SIG-M5 treated with dmso at 0.1 percent for 504 hours (cell line): ENCODE measurements around the gene GRK6.

Experiments used
- DNase-seq: peaks from one replicate; lab custom pipeline; 2025; ENCODE audit not compliant: unreplicated experiment; lab: John Stamatoyannopoulos, UW

Gene GRK6

DNA sequence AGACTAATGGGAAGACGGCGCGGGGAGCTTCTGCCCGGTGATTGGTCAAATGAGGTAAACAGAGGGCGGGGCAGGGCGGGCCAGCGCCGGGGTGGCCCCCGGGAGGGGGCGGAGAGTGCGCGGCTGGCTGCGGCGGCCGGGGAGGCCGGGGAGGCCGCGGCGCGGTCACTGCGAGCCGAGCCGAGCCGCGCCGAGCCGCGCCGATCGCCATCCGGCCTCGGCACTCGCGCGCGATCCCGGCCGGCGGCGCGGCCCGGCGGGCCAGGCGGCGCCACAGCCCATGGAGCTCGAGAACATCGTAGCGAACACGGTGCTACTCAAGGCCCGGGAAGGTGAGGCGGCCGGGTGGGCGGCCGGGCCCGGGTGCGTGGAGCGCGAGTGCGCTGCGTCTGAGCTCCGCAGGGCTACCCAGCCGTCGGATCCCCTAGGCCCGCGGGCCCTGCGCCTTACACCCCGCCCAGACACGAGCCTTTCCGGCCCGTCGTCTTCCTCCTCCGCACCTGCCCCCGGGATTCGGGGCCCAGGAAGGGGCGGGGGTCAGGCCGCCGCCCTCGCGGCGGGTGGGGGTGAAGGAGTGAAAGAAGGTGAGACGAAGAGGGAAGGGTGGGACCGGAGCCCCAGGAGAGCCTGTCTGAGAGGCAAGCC, at the start of gene GRK6:
Gene GRK6 (plus strand): TSS at position 111 of the 645 bp plus-strand sequence. CDS start 170 bp downstream, at position 281.
- DNase-seq, result peak; percentile 53

DNA sequence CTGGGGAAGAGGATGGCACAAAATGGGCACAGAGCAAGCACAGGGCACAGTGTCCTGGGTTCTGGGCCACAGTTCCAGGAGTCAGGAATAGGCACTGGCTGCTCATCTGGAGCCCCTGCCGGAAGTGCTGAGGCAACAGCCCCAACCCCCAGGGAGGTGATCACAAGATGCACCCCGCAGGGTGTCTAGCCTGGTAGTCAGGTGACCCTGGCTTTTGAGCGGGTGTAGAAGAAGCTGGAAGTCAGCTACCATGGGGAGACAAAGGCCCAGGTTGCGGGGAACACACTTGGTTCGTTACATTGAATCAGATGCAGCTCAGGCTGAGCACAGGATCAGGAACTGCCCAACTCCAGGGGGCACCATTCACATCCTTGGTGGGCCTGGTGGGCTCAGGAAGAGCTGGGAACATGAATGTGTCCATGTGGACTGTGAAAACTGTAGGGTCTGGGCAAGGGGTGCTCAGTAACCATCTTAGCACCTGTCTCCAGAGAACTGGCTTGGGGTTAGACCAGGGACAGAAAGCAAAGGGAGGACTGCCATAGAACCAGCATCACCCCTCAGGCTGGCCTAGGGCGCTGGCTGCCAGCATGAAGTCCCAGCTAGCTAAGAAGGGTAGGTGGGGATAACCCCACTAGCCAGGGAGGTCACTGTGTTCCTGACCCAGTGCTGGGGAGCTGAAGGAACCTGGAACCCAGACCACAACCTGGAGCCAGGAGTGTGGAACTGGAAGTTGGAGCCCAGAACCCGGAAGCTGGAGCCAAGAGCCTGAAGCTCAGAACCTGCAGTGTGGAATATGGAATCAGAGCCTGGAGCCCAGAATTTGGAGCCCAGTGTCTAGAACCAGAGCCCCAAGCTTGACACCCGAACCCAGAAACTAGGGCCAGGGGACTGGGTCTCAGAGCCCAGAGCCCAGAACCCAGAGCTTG, 48.4 kb upstream of the GRK6 start:
- DNase-seq, result no peak

DNA sequence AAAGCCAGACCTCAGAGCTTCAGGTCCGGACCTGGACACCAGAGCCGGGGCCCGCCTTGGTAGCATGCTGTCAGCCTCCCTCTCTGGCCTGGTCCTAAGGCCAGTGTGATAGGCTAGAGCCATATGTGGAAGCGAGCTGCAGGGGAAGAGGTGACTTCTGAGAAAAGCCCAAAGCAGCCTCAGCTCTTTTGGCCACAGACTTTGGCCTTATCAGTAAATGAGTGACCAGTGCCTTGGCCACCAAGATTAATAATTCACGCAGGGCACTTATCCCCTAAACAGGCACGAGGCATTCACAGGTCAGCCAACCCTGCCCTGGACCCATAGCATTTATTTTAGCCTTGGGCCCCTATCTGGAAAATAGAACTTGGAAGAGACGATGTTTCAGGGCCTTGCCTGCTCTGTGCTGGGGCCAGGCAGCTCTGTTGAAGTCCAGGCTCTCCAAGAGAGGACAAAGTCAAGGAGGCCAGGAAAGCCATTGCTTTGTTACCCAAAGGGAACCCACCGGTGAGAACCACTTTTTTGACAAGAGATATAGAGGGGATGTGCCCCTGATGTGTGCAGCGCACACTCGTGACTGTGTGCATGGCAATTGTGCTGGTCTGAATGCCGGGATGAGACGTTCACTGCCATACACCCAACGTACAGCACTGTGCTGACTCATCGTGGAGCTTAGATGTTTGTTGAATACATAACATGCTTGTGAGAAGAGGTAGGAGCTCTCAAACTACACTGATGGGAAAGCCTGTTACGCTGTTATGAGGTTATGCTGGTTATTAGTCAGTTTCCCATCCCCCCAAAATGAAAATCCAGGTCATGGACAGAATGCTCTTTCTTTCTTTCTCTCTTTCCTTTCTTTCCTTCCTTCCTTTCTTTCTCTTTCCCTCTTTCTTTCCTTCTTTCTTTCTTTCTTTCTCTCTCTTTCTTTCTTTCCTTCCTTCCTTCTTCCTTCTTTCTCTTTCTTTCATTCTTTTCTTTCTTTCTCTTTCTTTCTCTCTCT, 47.3 kb upstream of the GRK6 start:
- peak; percentile 35 for DNase-seq

DNA sequence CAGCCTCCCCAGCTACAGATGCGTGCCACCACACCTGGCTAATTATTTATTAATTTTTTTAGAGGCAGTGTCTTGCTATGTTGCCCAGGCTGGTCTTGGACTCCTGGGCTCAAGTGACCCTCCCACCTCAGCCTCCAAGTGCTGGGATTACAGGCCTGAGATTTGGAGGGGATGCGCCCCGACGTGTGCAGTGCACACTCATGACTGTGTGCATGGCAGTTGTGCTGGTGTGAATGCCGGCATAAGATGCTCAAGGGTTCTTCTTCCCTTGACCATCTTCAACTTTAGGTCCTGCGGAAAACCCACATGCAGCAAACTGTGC, 45.7 kb upstream of the GRK6 start:
- no peak for DNase-seq

DNA sequence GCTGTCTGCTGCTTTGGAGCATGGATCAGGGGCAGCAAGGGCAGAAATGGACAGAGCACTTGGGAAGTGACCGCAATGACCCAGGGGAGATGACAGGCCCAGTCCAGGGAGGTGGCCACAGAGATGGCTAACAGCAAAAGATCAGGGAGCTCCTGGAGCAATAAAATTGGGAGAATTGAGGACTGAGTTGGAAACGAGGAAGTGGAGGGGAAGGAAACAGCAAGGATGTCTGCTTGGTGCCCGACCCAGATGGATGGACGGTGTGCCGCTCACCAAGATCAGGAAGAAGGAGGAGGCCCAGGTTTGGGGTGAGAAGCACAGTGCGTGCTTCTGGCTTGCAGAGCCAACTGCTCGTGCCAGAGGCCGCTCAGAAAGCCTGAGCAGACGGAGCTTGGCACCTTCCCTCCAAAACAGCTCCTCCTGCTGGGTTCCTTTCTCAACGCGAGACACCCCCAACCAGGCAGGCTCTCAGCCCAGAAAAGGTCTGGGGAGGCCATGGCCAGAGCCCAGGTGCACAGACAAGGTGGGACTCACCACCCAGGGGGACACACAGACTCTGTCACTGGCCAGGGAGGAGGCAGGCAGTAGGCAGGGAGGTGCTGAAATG, 44.0 kb upstream of the GRK6 start:
- peak; percentile 27 for DNase-seq

DNA sequence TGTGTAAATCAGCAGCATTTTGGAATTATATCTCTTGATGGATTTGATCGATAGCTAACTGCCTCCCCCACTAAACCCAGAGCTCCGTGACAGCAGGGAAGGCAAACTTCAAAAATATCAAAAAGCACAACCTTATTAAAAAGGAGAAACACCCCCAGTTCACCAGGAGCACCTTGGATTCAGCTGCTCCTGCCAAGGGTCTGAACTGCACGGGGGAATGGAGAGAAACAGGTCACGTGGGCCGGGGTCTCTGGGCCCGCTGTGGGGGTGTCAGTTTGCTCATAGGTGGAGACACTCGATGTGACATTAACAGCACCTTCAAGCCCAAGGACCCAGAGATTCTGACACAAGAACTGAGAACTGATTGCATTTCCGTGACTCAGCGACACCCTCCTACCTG, 43.3 kb upstream of the GRK6 start:
- no peak for DNase-seq

DNA sequence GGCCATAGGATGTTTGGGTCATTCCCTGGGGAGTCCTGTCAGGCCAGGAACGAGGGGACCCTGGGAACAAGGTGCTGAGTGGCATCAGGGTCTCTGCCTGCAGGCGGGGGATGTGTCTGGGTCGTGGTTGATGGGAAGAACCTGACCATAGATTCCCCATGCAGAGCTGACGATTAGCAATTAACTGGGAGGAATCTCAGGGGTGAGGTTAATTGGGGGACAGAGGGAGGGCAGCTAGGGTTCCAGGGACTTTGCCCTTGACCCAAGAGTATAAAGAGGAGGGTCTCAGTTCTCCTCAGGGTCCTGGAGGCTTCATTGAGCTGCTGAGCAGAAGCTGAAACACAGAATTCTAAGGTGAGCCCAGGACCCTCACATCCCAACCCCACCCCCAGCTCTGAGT, 42.3 kb upstream of the GRK6 start, which contains the start of gene SLC34A1:
Gene SLC34A1 (plus strand): TSS at position 301 of the 400 bp plus-strand sequence. CDS start 1,308 bp downstream, outside the sequence.
- no peak for DNase-seq

DNA sequence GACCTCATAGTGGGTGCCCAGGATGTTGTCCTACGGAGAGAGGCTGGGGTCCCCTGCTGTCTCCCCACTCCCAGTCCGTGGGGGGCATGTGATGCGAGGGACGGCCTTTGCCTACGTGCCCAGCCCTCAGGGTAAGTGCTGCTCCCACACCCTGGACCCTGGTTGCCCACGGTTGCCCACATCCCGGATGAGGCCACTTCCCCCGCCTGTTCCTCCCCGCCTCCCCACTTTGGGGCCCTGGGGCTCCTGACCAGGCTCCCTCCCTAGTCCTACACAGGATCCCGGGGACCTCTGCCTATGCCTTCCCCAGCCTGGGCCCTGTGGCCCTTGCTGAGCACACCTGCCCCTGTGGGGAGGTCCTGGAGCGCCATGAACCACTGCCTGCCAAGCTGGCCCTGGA, 40.8 kb upstream of the GRK6 start:
- no peak for DNase-seq

DNA sequence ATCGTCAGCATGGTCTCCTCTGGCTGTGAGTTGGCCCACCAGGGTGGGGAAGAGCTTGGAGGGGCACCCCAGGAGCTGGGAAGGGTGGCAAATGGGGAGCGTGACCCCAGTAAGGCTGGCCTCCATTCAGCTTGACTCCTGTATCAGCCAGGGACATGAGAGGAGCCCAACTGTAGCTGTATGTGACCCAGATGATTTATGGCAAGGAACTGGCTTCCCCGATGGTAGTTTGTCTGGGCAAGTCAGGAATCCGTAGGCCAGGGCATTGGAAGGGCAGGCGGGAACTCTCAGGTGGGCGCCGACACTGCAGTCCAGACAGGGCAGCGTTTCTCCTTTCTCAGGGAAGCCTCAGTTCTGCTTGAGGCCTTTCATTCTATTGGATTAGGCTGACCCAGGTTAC, 39.9 kb upstream of the GRK6 start:
- DNase-seq, result no peak

DNA sequence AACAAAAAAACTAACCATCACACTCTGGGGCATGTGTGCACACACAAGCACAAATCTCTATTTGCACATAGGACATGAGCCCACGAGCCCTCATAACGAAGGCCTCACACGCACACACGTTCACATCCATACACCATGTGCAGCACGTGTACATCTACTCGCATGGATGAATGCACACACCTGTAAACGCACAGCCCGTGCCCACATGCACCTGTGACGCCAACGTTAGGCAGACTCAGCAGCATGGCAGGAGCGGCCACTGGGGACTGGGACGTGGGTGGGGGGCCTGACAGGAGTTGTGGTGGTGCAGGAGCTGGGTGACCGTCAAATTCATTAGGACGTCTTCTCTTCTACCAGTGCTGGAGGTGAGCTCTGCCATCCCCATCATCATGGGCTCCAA, 39.1 kb upstream of the GRK6 start:
- no peak for DNase-seq

DNA sequence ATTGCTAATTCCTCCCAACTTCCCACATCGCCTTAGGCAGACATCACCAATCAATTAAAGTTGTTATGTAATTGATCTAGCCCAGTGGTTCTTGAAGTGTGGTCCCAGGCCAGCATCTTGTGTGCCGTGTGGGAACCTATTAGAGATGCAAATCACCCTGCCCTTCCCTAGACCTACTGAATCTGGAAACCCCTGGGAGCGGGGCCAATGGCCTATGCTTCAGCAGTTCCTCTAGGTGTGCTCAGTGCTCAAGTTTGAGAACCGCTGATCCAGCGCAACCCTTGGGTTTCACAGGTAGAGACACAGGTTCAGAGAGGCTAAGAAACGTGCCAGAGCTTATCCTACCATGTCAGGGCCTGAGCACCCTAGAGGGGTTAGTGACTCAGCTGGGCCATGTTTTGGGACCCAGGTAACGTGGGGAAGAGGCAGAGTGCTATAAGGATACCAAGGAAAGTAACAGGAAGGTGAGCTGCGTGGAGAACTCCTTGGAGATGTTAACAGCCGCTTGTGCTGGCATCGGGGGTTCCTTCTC, 37.9 kb upstream of the GRK6 start:
- DNase-seq, result no peak

DNA sequence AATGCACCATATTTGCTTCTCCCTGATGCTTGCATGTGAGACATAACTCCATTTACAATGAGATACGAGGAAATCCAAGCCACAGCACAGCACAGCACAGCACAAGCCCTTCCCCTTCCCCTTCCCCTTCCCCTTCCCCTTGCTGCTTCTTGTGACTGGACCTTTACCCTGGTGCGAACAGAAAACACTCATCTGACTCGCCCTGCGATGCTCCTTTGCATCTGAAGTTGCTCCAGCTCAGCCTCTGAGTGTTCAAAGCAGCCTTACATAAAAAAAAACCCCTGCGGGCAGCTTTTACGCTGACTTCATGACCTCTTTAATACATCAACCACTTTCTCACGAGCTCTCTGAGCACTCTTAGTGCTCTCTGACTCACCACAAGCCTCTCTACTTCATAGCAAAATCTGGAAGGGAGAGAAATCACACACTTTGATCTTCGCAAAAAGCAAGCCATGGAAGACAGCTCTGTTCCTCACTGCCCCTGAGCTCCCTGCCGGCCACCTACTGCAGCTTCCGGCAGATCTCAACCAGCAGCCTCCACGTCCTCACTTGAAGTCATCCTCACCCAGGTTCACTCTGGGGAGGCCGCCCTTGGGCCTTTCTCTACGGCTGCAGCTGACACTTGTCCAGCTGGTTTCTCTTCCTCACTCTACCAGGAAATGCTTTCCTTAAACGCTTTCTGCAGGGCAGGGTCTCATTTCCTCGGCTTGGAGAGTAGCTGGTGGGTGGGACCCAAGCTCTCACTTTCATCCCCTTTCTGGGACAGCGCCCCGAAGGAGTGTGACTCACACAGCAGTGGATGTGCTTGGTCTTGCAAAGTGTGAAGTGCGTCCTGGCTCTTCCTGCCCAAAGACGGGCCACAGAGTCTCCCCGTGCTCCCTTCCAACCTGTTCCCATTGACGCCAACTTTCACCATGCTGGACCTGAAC, 37.0 kb upstream of the GRK6 start:
- peak; percentile 81 for DNase-seq

DNA sequence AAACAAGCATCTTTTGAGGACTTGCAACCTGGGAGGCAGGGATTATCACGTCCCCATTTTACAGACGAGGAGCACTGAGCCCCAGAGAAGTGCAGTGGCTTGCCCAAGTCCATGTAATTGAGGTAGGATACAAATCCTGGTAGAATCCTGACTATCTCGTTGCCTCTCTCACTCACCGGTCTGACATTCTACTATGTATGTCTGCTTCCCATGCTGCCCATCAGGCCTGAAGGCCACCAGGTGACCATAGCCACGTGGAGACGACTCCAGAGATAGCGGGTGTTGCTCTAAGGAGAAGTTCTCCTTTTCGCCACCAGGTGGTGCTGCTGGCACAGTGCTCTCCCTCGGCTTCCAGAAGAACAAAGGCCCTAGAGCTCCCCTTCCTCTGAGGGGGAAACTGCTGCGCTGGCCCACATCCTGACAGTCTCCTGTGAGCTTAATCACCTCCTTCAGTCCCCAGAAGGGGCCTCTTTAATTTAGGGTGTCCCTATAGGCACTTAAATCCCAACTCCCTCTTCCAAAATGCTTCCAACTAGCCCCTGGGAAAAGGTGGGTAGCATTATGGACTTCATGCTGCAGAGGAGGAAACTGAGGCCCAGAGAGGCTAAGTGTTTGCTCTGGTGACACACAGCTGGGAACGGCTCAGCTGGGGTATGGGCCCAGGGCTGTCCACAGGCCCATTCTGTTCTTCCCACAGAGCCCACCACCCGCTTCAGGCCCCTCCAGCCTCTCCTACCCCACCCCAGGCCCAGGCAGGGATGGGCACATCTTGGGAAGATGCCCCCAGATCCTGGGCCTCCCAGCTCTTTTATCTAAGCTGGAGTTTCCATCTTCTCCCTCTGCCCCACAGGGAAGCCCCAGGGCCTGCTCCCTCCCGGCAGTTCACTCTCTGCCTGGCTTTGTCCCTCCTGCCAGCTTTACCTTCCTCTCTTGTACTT, 35.8 kb upstream of the GRK6 start:
- DNase-seq, result peak; percentile 80

DNA sequence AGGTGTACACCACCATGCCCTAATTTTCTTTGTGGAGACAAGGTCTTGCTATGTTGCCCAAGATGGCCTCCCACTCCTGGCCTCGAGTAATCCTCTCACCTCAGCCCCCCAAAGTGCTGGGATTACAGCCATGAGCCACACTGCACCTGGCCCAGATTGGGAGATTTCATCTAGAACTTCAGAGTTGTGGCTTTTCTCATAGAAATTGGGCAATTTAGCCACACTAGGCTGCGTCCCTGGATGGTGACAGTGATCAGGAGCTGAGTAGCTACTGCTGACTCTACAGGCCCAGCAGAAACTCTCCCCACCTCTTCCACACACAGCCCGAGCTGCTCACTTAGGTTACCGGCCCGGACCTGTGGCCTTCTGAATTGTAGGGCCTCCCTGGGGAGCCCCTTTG, 33.7 kb upstream of the GRK6 start:
- DNase-seq, result peak; percentile 22

DNA sequence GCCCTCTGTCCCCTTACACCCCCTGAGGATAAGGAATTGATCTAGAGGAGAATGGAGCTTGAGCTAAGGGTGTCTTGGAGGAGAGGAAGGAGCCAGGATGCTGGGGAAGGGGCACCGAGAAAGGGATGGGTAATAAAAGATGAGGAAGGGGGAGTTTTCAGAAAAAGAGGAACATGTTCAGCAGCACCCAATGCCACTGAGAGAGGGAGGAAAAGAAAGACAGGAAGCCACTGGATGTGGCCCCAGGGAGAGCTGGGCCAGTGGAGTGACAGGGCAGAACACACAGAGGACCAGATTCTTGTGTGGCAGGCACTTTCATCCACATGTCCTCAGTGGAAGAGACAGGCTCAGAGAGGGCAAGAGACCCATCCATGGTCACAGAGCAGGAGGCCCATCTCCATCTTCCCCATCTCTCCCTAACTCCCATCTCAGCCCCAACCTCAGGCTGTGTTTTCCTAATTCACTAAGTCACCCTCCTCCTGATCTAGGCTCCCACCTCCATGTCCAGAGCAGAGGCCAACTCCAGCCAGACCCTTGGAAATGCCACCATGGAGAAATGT, 33.2 kb upstream of the GRK6 start:
- peak; percentile 71 for DNase-seq

DNA sequence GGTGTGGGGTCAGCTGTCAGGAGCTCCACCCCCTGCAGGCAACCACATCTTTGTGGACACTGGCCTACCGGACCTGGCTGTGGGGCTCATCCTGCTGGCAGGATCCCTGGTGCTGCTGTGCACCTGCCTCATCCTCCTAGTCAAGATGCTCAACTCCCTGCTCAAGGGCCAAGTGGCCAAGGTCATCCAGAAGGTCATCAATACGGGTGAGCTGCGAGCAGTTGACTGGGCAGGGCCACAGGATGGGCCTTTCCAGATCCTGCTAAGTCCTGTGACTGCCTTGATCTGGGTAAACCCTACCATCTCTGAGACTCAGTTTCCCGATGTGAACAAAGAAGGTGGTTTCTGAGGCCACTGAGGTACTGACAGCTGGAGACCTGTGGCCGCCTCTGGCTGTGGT, 32.5 kb upstream of the GRK6 start:
- DNase-seq, result no peak

DNA sequence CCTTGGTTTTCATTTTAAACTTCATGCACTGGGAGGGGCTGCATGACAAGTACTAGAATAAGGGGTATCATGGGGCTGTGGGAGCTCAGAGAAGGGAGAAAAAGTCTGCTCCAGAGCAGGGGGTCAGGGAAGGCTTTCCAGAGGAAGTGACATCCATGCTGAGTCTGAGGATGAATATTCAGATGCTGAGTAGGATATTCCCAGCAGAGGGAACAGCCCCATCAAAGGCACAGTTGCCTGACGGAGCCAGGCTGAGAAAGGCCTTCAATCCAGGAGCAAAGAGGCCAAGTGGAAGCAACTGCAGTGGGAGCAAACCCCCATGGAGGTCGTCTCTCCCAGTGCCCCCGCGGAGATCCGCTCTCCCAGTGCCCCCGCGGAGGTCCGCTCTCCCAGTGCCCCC, 30.4 kb upstream of the GRK6 start:
- DNase-seq, result no peak

DNA sequence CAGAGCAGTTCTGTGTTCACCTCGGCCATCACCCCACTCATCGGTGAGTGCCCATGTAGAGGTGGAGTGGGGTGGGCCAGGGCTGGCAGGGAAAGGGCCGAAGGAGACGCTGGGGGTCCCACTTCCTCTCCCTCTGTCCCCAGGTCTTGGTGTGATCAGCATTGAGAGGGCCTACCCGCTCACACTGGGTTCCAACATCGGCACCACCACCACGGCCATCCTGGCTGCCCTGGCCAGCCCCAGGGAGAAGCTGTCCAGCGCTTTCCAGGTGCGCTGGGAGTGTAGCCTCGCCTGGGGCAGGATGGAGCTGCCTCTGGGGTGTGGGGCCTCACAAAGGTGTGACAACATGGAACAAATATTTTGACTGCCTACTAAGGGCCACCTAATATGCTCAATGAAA, 29.7 kb upstream of the GRK6 start:
- DNase-seq, result no peak
